Endothelial cell of umbilical vein (primary cell): ENCODE results near the gene IBTK. TPM values are rescaled to one million over a fixed set of nuclear protein-coding genes. Genes with fewer than 3 reads are reported as not detected.

ENCODE experiments used
- BruUV-seq: library from RNA; stranded (reverse); fragments of 400-500 nt; replicated peaks from 2 replicates; lab custom pipeline; 2021; lab: Mats Ljungman, UMichigan
- CTCF ChIA-PET: fragments of 300-600, 350-600 bp; sonication (Branson Sonifier 250); formaldehyde crosslinking; loops from one replicate; lab custom pipeline; 2021; ENCODE audit warnings: antibody characterized with exemption, inconsistent platforms; lab: Charles Lee
- POLR2A ChIA-PET: fragments of 300-600, 350-600 bp; sonication (Branson Sonifier 250); formaldehyde crosslinking; loops from one replicate; lab custom pipeline; 2021; ENCODE audit warnings: antibody characterized with exemption, inconsistent platforms; lab: Charles Lee
- DNase-seq: peaks from one replicate; pipeline ENCODE4 v3.0.0-alpha.2; 2011; ENCODE audit warnings: low read depth, low spot score
- FAIRE-seq: peaks from 2 replicates; lab custom pipeline; 2011; peaks lifted over from hg19 to GRCh38; lab: Jason Lieb, UNC
- H2AFZ ChIP-seq: 2 replicates; pipeline ENCODE4 v1.6.0; 2012; ENCODE audit warnings: low read depth, low read length, control low read depth, inconsistent platforms
- H3K27ac ChIP-seq: 2 replicates; pipeline ENCODE4 v1.5.1; 2011; ENCODE audit warnings: low read depth, mild to moderate bottlenecking, control low read depth, low read length, moderate library complexity; ENCODE audit not compliant: insufficient read depth
- H3K27me3 ChIP-seq, 2 experiments: 2 replicates each; pipeline versions ENCODE4 v1.6.0 to v1.6.1; 2011; ENCODE audit warnings: low read length in 2 of 2, mixed read lengths in 1 of 2; ENCODE audit not compliant: control insufficient read depth in 2 of 2, insufficient read depth in 2 of 2
- H3K36me3 ChIP-seq, 2 experiments: 2 replicates in 1 of 2; 3 replicates in 1 of 2; pipeline ENCODE4 v1.5.1; 2011; ENCODE audit warnings: low read length in 2 of 2, mild to moderate bottlenecking in 1 of 2, moderate library complexity in 1 of 2; ENCODE audit not compliant: control insufficient read depth in 2 of 2, insufficient read depth in 2 of 2; ENCODE audit errors: extremely low read depth in 1 of 2
- H3K4me1 ChIP-seq: 3 replicates; pipeline ENCODE4 v1.5.1; 2011; ENCODE audit warnings: mild to moderate bottlenecking, low read length; ENCODE audit not compliant: control insufficient read depth, insufficient read depth; ENCODE audit errors: extremely low read depth
- H3K4me2 ChIP-seq: 2 replicates; pipeline ENCODE4 v1.6.1; 2011; ENCODE audit warnings: low read length, control low read depth, mixed read lengths; ENCODE audit not compliant: insufficient read depth
- H3K4me3 ChIP-seq, 3 experiments: fragments of 200-600 bp in 1 of 3; sonication (generic), shearing (Covaris generic) in 1 of 3; replicated peaks in 1 of 3; 2 replicates each; pipeline ENCODE4 v1.5.1; 2011 to 2016; ENCODE audit warnings: control low read depth in 3 of 3, low read length in 3 of 3, mild to moderate bottlenecking in 2 of 3, inconsistent platforms in 1 of 3, low read depth in 1 of 3, moderate library complexity in 1 of 3; ENCODE audit not compliant: insufficient read depth in 1 of 3
- H3K79me2 ChIP-seq: 2 replicates; pipeline ENCODE4 v1.6.0; 2012; ENCODE audit warnings: low read length, inconsistent platforms; ENCODE audit not compliant: control insufficient read depth, insufficient read depth
- H3K9ac ChIP-seq: replicated peaks from 2 replicates; pipeline ENCODE3; 2011; ENCODE audit warnings: low read length, control low read depth; ENCODE audit not compliant: insufficient read depth; ENCODE audit errors: extremely low read depth
- H3K9me1 ChIP-seq: replicated peaks from 3 replicates; pipeline ENCODE4 v1.6.0; 2011; ENCODE audit warnings: mild to moderate bottlenecking, low read length; ENCODE audit not compliant: control insufficient read depth, insufficient read depth; ENCODE audit errors: extremely low read depth
- H3K9me3 ChIP-seq: replicated peaks from 2 replicates; pipeline ENCODE4 v1.5.1; 2012; ENCODE audit warnings: low read length, inconsistent platforms; ENCODE audit not compliant: control insufficient read depth, insufficient read depth
- H4K20me1 ChIP-seq: replicated peaks from 2 replicates; pipeline ENCODE3; 2011; ENCODE audit warnings: mild to moderate bottlenecking, low read length; ENCODE audit not compliant: control insufficient read depth, insufficient read depth; ENCODE audit errors: extremely low read depth
- CTCF ChIP-seq, 2 donors: IDR thresholded peaks; 1 replicate in 1 of 2; 2 replicates in 1 of 2; pipeline ENCODE4 v1.5.1; 2011; ENCODE audit warnings: low read length in 2 of 2, mild to moderate bottlenecking in 2 of 2, moderate library complexity in 2 of 2, control low read depth in 1 of 2, inconsistent platforms in 1 of 2, low read depth in 1 of 2; ENCODE audit not compliant: insufficient read depth in 1 of 2; ENCODE audit errors: extremely low read depth in 1 of 2
- EZH2 ChIP-seq: IDR thresholded peaks from 2 replicates; pipeline ENCODE4 v1.6.1; 2012; ENCODE audit warnings: borderline replicate concordance, low read depth, mild to moderate bottlenecking, moderate library complexity, low read length, inconsistent platforms; ENCODE audit not compliant: severe bottlenecking
- GATA2 ChIP-seq: IDR thresholded peaks from 2 replicates; pipeline ENCODE4 v1.7.0; 2011; ENCODE audit warnings: low read depth, mild to moderate bottlenecking, moderate library complexity, mixed read lengths, low read length; ENCODE audit not compliant: insufficient read length, insufficient read depth
- MAX ChIP-seq: IDR thresholded peaks from 2 replicates; pipeline ENCODE4 v1.6.1; 2011; ENCODE audit not compliant: insufficient read depth, insufficient read length
- MYC ChIP-seq: IDR thresholded peaks from one replicate; pipeline ENCODE4 v1.6.1; 2011; ENCODE audit warnings: mild to moderate bottlenecking, low read depth, low read length
- POLR2A ChIP-seq: IDR thresholded peaks from 2 replicates; pipeline ENCODE4 v1.6.1; 2012; ENCODE audit warnings: low read depth, mild to moderate bottlenecking, control low read depth, low read length
- dilution Hi-C: fragments of 300-500 bp; cut with MboI; formaldehyde crosslinking; loops from one replicate; pipeline ENCODE4 v1.15.0; 2019; ENCODE audit warnings: low sequenced_read_pairs; ENCODE audit not compliant: extremely low pct_ligation_motif_present
- intact Hi-C: fragments of 100-400 bp; cut with micrococcal nuclease; formaldehyde crosslinking; loops from one replicate; pipeline ENCODE4 v1.10.0; 2022
- polyA plus RNA-seq, 4 experiments: library from polyadenylated mRNA; depleted of rRNA in 3 of 4; stranded (reverse) in 3 of 4; unstranded in 1 of 4; fragments of >200 nt; gene quantifications; 2 replicates each; pipeline versions ENCODE4 v1.2.1 to v1.2.3, GENCODE V29; 2011 to 2012; ENCODE audit warnings: missing spikeins in 1 of 4
- total RNA-seq: library from RNA; stranded (reverse); gene quantifications from 2 replicates; pipeline ENCODE4 v1.2.3, GENCODE V29; 2021

The IBTK gene
- total and polyA plus RNA-seq, 2 donors (not counting 3 experiments of a cell fraction or from before 2014, with no cell fraction given) = 6.7 to 30.5 TPM

GRCh38 chr6:82246802-82247504, 591 bp downstream of the IBTK start:
- peaks cover 50% of the 10 kb centered on the region for H3K79me2 ChIP-seq
- H3K9me3 ChIP-seq = no peaks in the 10 kb centered on the region
- CTCF ChIA-PET = interaction anchor here (4.1 kb wide), 1 partner anchor 819 kb away, joined by 38 read pairs; the partner anchor contains the start of genes DOP1A and UBE3D
- FAIRE-seq = peak; percentile 68
- H2AFZ ChIP-seq = peak overlapping the region; percentile 29
- no peaks in the 10 kb centered on the region for H3K36me3 ChIP-seq
- H3K4me3 ChIP-seq = peak overlapping the region; percentile 60 to 91 (median 67)
- intact Hi-C loops = loop anchor here (5.0 to 10.0 kb wide), 4 partner anchors 115 to 1265 kb away; partner anchors contain the start of genes ME1, PGM3, PRSS35 and RWDD2A
- BruUV-seq = TSS peak; percentile 32
- peaks cover 35% of the 10 kb centered on the region for H3K4me1 ChIP-seq
- POLR2A ChIA-PET = no interaction called here
- TF ChIP-seq GATA2 (no peak), POLR2A (peak; percentile 5)
- DNase-seq = peak; percentile 73
- peak overlapping the region; percentile 64 for H3K9ac ChIP-seq
- peak overlapping the region; percentile 91 for H3K4me2 ChIP-seq
- H3K9me1 ChIP-seq = no peaks in the 10 kb centered on the region
- H3K27me3 ChIP-seq = no peaks in the 10 kb centered on the region
- H4K20me1 ChIP-seq = no peaks in the 10 kb centered on the region
- peak overlapping the region; percentile 67 for H3K27ac ChIP-seq
- dilution Hi-C loops = no loop called here

DNA sequence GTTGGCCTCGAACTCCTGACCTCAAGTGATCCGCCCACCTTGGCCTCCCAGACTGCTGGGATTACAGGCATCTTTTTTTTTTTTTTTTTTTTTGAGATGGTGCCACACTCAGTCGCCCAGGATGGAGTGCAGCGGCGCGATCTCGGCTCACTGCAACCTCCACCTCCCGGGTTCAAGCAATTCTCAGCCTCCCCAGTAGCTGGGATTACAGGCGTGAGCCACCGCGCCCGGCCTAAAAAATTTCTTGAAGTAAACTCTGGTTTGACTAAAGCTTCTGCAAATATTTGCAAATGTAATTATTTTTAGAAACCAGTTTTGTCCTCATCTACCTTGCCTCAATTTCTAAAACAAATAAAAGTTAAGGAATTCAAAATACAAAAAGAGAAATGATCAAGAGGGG, 1.2 kb downstream of the IBTK start:
- dilution Hi-C loops = no loop called here

More for the DNA sequence above, 1.2 kb downstream of the IBTK start:
- Histone ChIP-seq H3K4me3 (peak overlapping the region in 2 of 3 experiments; percentile 67 to 91), H3K4me2 (peak overlapping the region; percentile 91), H3K36me3 (no peaks in the 10 kb centered on the region), H3K27ac (no peak overlapping the region), H3K9me1 (no peaks in the 10 kb centered on the region), H3K9me3 (no peaks in the 10 kb centered on the region), H4K20me1 (no peaks in the 10 kb centered on the region), H3K27me3 (no peaks in the 10 kb centered on the region), H2AFZ (no peak overlapping the region), H3K9ac (peak overlapping the region; percentile 64), H3K79me2 (peaks cover 56% of the 10 kb centered on the region), H3K4me1 (peaks cover 35% of the 10 kb centered on the region)
- ChIA-PET CTCF (interaction anchor here (4.1 kb wide), 1 partner anchor 820 kb away, joined by 38 read pairs; the partner anchor contains the start of genes DOP1A and UBE3D), POLR2A (interaction anchor here (0.7 kb wide), 1 partner anchor 975 kb away, joined by 6 read pairs; no protein-coding TSS in a partner anchor)
- DNase-seq (no peak), FAIRE-seq (no peak)
- intact Hi-C loops = loop anchor here (5.0 to 10.0 kb wide), 4 partner anchors 116 to 1266 kb away; partner anchors contain the start of genes ME1, PGM3, PRSS35 and RWDD2A
- BruUV-seq = no TSS peak
- TF ChIP-seq EZH2 = no peak
- TF ChIP-seq GATA2 = no peak
- no peak for TF ChIP-seq MYC
- no peak for TF ChIP-seq MAX
- TF ChIP-seq CTCF (IDR thresholded peaks at IDR 0.05; ENCODE audit: extremely low read depth in 1 of 2, insufficient read depth in 1 of 2, low read depth in 1 of 2, low read length in 2 of 2) = no peak
